Karpas-422 (cell line): Measurements from ENCODE around the gene CHST6. TPM values are rescaled to one million over a fixed set of nuclear protein-coding genes. Genes with fewer than 3 reads are reported as not detected.

Experiments
- DNase-seq: peaks from one replicate; pipeline ENCODE4 v3.0.0-alpha.2; 2015
- H2AFZ ChIP-seq: fragments of 200-600 bp; sonication (generic); 2 replicates; pipeline ENCODE4 v1.6.1; 2014; ENCODE audit warnings: antibody characterized with exemption, low read length, mixed read lengths
- H3K27ac ChIP-seq: fragments of 200-600 bp; sonication (generic); 2 replicates; pipeline ENCODE4 v1.5.1; 2014; ENCODE audit warnings: mild to moderate bottlenecking, low read length, moderate library complexity
- H3K27me3 ChIP-seq: fragments of 200-600 bp; sonication (generic); 2 replicates; pipeline ENCODE4 v1.6.1; 2014; ENCODE audit warnings: low read length, mixed read lengths
- H3K36me3 ChIP-seq: fragments of 200-600 bp; sonication (generic); 2 replicates; pipeline ENCODE4 v1.6.1; 2014; ENCODE audit warnings: low read length, mixed read lengths; ENCODE audit not compliant: insufficient read depth
- H3K4me1 ChIP-seq: fragments of 200-600 bp; sonication (generic); 2 replicates; pipeline ENCODE4 v1.6.1; 2014; ENCODE audit warnings: mild to moderate bottlenecking, low read length, mixed read lengths
- H3K4me2 ChIP-seq: fragments of 200-600 bp; sonication (generic); 2 replicates; pipeline ENCODE4 v1.6.1; 2014; ENCODE audit warnings: low read length, low read depth, mild to moderate bottlenecking; ENCODE audit not compliant: poor library complexity, severe bottlenecking
- H3K4me3 ChIP-seq: fragments of 200-600 bp; sonication (generic); 2 replicates; pipeline ENCODE4 v1.5.1; 2014; ENCODE audit warnings: mild to moderate bottlenecking, antibody characterized with exemption, low read length, mixed read lengths
- H3K79me2 ChIP-seq: fragments of 200-600 bp; sonication (generic); 2 replicates; pipeline ENCODE4 v1.6.1; 2014; ENCODE audit warnings: mild to moderate bottlenecking, low read length, mixed read lengths
- H3K9ac ChIP-seq: fragments of 200-600 bp; sonication (generic); 2 replicates; pipeline ENCODE4 v1.6.0; 2014; ENCODE audit warnings: low read length
- H3K9me2 ChIP-seq: fragments of 200-600 bp; sonication (generic), shearing (Covaris generic); replicated peaks from 2 replicates; pipeline ENCODE4 v1.6.0; 2014; ENCODE audit warnings: mild to moderate bottlenecking, low read length, moderate library complexity; ENCODE audit not compliant: insufficient read depth
- H3K9me3 ChIP-seq: fragments of 300-700, 200-600 bp; sonication (generic); 2 replicates; pipeline ENCODE4 v1.6.1; 2014; ENCODE audit warnings: low read length, mixed read lengths
- H4K20me1 ChIP-seq: fragments of 200-600 bp; sonication (generic); 2 replicates; pipeline ENCODE4 v1.6.1; 2014; ENCODE audit warnings: mild to moderate bottlenecking, antibody characterized with exemption, low read length, low read depth; ENCODE audit not compliant: insufficient read depth
- total RNA-seq: library from RNA; depleted of rRNA; stranded (reverse); fragments of >200 nt; shearing (Covaris generic); gene quantifications from 2 replicates; pipeline ENCODE4 v1.2.3, GENCODE V29; 2014; ENCODE audit warnings: low replicate concordance

Gene CHST6
- total RNA-seq, 1 experiment from 2014 or later: not detected

- Histone ChIP-seq H2AFZ (no peak overlapping the region), H3K9me2 (no peaks in the 10 kb centered on the region), H3K9me3 (no peaks in the 10 kb centered on the region), H3K4me3 (no peak overlapping the region), H4K20me1 (no peaks in the 10 kb centered on the region), H3K27me3 (no peaks in the 10 kb centered on the region), H3K4me2 (no peak overlapping the region), H3K79me2 (no peaks in the 10 kb centered on the region), H3K27ac (no peak overlapping the region), H3K9ac (no peak overlapping the region), H3K4me1 (no peaks in the 10 kb centered on the region), H3K36me3 (no peaks in the 10 kb centered on the region)
- DNase-seq: no peak
These were observed 37.5 kb upstream of the CHST6 start for GRCh38 chr16:75532791-75533190.

- H3K27me3 ChIP-seq: no peaks in the 10 kb centered on the region
- H3K79me2 ChIP-seq: no peaks in the 10 kb centered on the region
- H2AFZ ChIP-seq: no peak overlapping the region
- DNase-seq: no peak
- H3K4me3 ChIP-seq: no peak overlapping the region
- H3K9me3 ChIP-seq: no peaks in the 10 kb centered on the region
- no peak overlapping the region for H3K9ac ChIP-seq
- H3K36me3 ChIP-seq: no peaks in the 10 kb centered on the region
- no peaks in the 10 kb centered on the region for H4K20me1 ChIP-seq
- H3K27ac ChIP-seq: no peak overlapping the region
- no peaks in the 10 kb centered on the region for H3K9me2 ChIP-seq
- H3K4me2 ChIP-seq: no peak overlapping the region
- no peaks in the 10 kb centered on the region for H3K4me1 ChIP-seq
These were observed 37.0 kb upstream of the CHST6 start for GRCh38 chr16:75532142-75532765.

- Histone ChIP-seq H3K4me3 (no peak overlapping the region), H3K27ac (no peak overlapping the region), H3K9ac (no peak overlapping the region), H3K79me2 (no peaks in the 10 kb centered on the region), H4K20me1 (no peaks in the 10 kb centered on the region), H3K9me3 (no peaks in the 10 kb centered on the region), H3K36me3 (no peaks in the 10 kb centered on the region), H2AFZ (no peak overlapping the region), H3K4me1 (no peaks in the 10 kb centered on the region), H3K27me3 (no peaks in the 10 kb centered on the region), H3K9me2 (no peaks in the 10 kb centered on the region), H3K4me2 (no peak overlapping the region)
- DNase-seq: no peak
These were observed 34.7 kb upstream of the CHST6 start for GRCh38 chr16:75529959-75530358.

GRCh38 chr16:75529056-75529905 lies 34.0 kb upstream of the CHST6 start:
- H3K9ac ChIP-seq: no peak overlapping the region
- no peaks in the 10 kb centered on the region for H3K36me3 ChIP-seq
- no peak overlapping the region for H3K4me2 ChIP-seq
- no peaks in the 10 kb centered on the region for H3K79me2 ChIP-seq
- H3K4me1 ChIP-seq: no peaks in the 10 kb centered on the region
- H3K27me3 ChIP-seq: no peaks in the 10 kb centered on the region
- H2AFZ ChIP-seq: no peak overlapping the region
- no peaks in the 10 kb centered on the region for H3K9me3 ChIP-seq
- DNase-seq: no peak
- H3K9me2 ChIP-seq: no peaks in the 10 kb centered on the region
- no peak overlapping the region for H3K27ac ChIP-seq
- no peaks in the 10 kb centered on the region for H4K20me1 ChIP-seq
- H3K4me3 ChIP-seq: no peak overlapping the region

GRCh38 chr16:75527825-75528299 lies 32.6 kb upstream of the CHST6 start:
- Histone ChIP-seq H3K9me2 (no peaks in the 10 kb centered on the region), H3K9ac (no peak overlapping the region), H3K27me3 (no peaks in the 10 kb centered on the region), H3K36me3 (no peaks in the 10 kb centered on the region), H3K4me1 (no peaks in the 10 kb centered on the region), H3K79me2 (no peaks in the 10 kb centered on the region), H3K4me2 (no peak overlapping the region), H2AFZ (no peak overlapping the region), H3K4me3 (no peak overlapping the region), H3K27ac (no peak overlapping the region), H3K9me3 (no peaks in the 10 kb centered on the region), H4K20me1 (no peaks in the 10 kb centered on the region)
- DNase-seq: no peak

GRCh38 chr16:75526032-75526790 lies 31.0 kb upstream of the CHST6 start:
- Histone ChIP-seq H3K27me3 (no peaks in the 10 kb centered on the region), H3K9ac (no peak overlapping the region), H3K36me3 (no peaks in the 10 kb centered on the region), H3K79me2 (no peaks in the 10 kb centered on the region), H3K9me3 (no peaks in the 10 kb centered on the region), H4K20me1 (no peaks in the 10 kb centered on the region), H3K4me3 (no peak overlapping the region), H2AFZ (no peak overlapping the region), H3K9me2 (no peaks in the 10 kb centered on the region), H3K27ac (no peak overlapping the region), H3K4me2 (no peak overlapping the region), H3K4me1 (no peaks in the 10 kb centered on the region)
- DNase-seq: no peak

- Histone ChIP-seq H3K27ac (no peak overlapping the region), H3K9ac (no peak overlapping the region), H3K4me1 (peaks cover 6% of the 10 kb centered on the region), H3K9me3 (no peaks in the 10 kb centered on the region), H3K79me2 (peaks cover 4% of the 10 kb centered on the region; the same call in 1 of the 2 replicates), H3K4me3 (no peak overlapping the region), H2AFZ (no peak overlapping the region), H3K9me2 (no peaks in the 10 kb centered on the region), H3K4me2 (no peak overlapping the region), H4K20me1 (no peaks in the 10 kb centered on the region), H3K36me3 (no peaks in the 10 kb centered on the region), H3K27me3 (no peaks in the 10 kb centered on the region)
- no peak for DNase-seq
These were observed 23.9 kb upstream of the CHST6 start for GRCh38 chr16:75519175-75519574.
